ENCODE measurements around the gene CMTM3. TPM values are rescaled to one million over a fixed set of nuclear protein-coding genes. Genes with fewer than 3 reads are reported as not detected.

CMTM3 gene
- total and polyA plus RNA-seq, 9 of the 15 experiments (the other 6 are each of a cell fraction or from before 2014, with no cell fraction given), result 4.6 to 33.4 (median 17.5) TPM

DNA sequence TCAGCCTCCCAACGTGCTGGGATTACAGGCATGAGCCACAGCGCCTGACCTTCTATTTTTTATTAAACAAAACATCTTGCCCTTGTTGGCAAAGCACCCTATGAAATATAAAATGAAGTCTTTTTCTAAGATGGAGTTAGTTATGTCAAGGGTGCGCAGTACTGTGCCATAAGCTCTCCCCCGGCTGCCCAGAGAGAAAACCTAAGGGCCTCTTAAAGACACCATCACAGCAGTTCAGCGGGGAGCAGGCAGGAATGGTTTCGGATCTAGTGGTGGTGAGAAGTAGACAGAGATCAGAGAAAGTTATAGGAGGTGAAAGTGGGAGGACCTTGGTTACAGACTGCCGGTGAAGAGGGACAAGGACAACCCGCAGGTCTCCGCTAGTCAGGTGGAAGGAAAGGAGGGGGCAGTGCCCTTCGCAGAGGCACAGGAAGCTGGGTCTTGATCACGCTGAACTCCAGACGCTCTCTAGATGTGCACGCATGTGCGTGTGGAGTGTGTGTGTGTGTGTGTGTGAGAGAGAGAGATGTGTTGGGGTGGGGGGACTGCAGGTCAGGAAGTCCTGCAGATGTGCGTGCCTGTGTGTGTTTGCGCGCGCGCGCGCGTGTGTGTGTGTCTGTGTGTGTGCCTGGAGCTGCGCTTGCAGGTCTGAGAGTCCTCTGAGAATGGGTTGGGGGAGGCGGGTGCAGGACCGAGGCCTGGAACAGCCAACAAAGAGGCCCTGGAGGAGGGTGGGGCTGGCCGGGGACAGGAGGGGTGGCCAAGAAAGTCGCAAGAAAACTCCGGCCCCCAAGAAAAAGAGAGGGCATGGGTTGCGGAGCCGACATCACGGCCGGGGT is 748 bp upstream of the CMTM3 start (continued):
- TF ChIP-seq, protein P1, sequence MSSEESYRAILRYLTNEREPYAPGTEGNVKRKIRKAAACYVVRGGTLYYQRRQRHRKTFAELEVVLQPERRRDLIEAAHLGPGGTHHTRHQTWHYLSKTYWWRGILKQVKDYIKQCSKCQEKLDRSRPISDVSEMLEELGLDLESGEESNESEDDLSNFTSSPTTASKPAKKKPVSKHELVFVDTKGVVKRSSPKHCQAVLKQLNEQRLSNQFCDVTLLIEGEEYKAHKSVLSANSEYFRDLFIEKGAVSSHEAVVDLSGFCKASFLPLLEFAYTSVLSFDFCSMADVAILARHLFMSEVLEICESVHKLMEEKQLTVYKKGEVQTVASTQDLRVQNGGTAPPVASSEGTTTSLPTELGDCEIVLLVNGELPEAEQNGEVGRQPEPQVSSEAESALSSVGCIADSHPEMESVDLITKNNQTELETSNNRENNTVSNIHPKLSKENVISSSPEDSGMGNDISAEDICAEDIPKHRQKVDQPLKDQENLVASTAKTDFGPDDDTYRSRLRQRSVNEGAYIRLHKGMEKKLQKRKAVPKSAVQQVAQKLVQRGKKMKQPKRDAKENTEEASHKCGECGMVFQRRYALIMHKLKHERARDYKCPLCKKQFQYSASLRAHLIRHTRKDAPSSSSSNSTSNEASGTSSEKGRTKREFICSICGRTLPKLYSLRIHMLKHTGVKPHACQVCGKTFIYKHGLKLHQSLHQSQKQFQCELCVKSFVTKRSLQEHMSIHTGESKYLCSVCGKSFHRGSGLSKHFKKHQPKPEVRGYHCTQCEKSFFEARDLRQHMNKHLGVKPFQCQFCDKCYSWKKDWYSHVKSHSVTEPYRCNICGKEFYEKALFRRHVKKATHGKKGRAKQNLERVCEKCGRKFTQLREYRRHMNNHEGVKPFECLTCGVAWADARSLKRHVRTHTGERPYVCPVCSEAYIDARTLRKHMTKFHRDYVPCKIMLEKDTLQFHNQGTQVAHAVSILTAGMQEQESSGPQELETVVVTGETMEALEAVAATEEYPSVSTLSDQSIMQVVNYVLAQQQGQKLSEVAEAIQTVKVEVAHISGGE (CRISPR knock-in tag; IDR thresholded peaks at IDR 0.05), result 0 out of 6 replicates have a peak, but pooled peaks of 1 of the 3 experiments have one; percentile 50
- TF ChIP-seq DIDO1 (tag; IDR thresholded peaks at IDR 0.05; ENCODE audit: low read depth) (no peak), ZNF165 (CRISPR knock-in tag; IDR thresholded peaks at IDR 0.05; ENCODE audit: borderline replicate concordance) (0 out of 2 replicates have a peak, but pooled peaks have one; percentile 72), NR1H2 (CRISPR knock-in tag; IDR thresholded peaks at IDR 0.05) (no peak), C11orf30 (IDR thresholded peaks at IDR 0.05; ENCODE audit: low read depth) (no peak; the same call in 1 of the 2 replicates), ZNF583 (CRISPR knock-in tag; IDR thresholded peaks at IDR 0.05) (peak; percentile 91), CEBPB (tag; IDR thresholded peaks at IDR 0.05) (no peak), ZNF121 (CRISPR knock-in tag; conservative IDR thresholded peaks at IDR 0.05) (no peak), NCOA6 (IDR thresholded peaks at IDR 0.05) (no peak), RNF2 (IDR thresholded peaks at IDR 0.05) (no peak), NFE2 (IDR thresholded peaks at IDR 0.05; ENCODE audit: low read depth) (no peak), KLF6 (CRISPR knock-in tag; IDR thresholded peaks at IDR 0.05; ENCODE audit: borderline replicate concordance) (peak; percentile 93), ADNP (tag; IDR thresholded peaks at IDR 0.05) (no peak), IFI16 (CRISPR knock-in tag; IDR thresholded peaks at IDR 0.05) (no peak), BACH1 (tag; IDR thresholded peaks at IDR 0.05) (peak; percentile 57; the same call in 1 of the 2 replicates)
- TF ChIP-seq, protein P2, sequence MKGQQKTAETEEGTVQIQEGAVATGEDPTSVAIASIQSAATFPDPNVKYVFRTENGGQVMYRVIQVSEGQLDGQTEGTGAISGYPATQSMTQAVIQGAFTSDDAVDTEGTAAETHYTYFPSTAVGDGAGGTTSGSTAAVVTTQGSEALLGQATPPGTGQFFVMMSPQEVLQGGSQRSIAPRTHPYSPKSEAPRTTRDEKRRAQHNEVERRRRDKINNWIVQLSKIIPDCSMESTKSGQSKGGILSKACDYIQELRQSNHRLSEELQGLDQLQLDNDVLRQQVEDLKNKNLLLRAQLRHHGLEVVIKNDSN (CRISPR knock-in tag; IDR thresholded peaks at IDR 0.05), result no peak
- TF ChIP-seq, protein P3, sequence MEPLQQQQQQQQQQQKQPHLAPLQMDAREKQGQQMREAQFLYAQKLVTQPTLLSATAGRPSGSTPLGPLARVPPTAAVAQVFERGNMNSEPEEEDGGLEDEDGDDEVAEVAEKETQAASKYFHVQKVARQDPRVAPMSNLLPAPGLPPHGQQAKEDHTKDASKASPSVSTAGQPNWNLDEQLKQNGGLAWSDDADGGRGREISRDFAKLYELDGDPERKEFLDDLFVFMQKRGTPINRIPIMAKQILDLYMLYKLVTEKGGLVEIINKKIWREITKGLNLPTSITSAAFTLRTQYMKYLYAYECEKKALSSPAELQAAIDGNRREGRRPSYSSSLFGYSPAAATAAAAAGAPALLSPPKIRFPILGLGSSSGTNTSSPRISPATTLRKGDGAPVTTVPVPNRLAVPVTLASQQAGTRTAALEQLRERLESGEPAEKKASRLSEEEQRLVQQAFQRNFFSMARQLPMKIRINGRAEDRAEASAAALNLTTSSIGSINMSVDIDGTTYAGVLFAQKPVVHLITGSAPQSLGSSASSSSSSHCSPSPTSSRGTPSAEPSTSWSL (CRISPR knock-in tag; IDR thresholded peaks at IDR 0.05; ENCODE audit: borderline replicate concordance), result no peak
- TF ChIP-seq, protein P4, sequence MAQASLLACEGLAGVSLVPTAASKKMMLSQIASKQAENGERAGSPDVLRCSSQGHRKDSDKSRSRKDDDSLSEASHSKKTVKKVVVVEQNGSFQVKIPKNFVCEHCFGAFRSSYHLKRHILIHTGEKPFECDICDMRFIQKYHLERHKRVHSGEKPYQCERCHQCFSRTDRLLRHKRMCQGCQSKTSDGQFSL (CRISPR knock-in tag; IDR thresholded peaks at IDR 0.05), result peak; percentile 65; the same call in 1 of the 2 replicates
- TF ChIP-seq, protein P4 (tag; IDR thresholded peaks at IDR 0.05), result peak in 1 of 2 experiments; percentile 92; a peak in 1 of 4 replicates
- TF ChIP-seq, protein P5, sequence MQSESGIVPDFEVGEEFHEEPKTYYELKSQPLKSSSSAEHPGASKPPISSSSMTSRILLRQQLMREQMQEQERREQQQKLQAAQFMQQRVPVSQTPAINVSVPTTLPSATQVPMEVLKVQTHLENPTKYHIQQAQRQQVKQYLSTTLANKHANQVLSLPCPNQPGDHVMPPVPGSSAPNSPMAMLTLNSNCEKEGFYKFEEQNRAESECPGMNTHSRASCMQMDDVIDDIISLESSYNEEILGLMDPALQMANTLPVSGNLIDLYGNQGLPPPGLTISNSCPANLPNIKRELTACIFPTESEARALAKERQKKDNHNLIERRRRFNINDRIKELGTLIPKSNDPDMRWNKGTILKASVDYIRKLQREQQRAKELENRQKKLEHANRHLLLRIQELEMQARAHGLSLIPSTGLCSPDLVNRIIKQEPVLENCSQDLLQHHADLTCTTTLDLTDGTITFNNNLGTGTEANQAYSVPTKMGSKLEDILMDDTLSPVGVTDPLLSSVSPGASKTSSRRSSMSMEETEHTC (IDR thresholded peaks at IDR 0.05), result no peak
